H4 (cell line): ENCODE data around the gene TLK2. TPM values are rescaled to one million over a fixed set of nuclear protein-coding genes. Genes with fewer than 3 reads are reported as not detected.
"Not testable (repeated sequence)": the region's sequence is repeated elsewhere in the genome, so short reads cannot be mapped to it uniquely, and the experiment has no call there.

ENCODE experiments used
- DNase-seq: peaks from one replicate; pipeline ENCODE4 v3.0.0-alpha.2; 2015; ENCODE audit warnings: low spot score
- total RNA-seq: library from RNA; depleted of rRNA; stranded (reverse); fragments of >200 nt; shearing (Covaris generic); gene quantifications from 2 replicates; pipeline ENCODE4 v1.2.3, GENCODE V29; 2014

Gene TLK2
- total RNA-seq, 1 experiment from 2014 or later = 33.4 TPM

- peak; percentile 85 for DNase-seq
Observed at GRCh38 chr17:62558941-62559340, 80.3 kb downstream of the TLK2 start.

- DNase-seq = not testable (repeated sequence)
Observed at GRCh38 chr17:62560971-62561370, 82.3 kb downstream of the TLK2 start.

- DNase-seq = peak; percentile 49
Observed at GRCh38 chr17:62562656-62563055, 84.0 kb downstream of the TLK2 start.

- no peak for DNase-seq
Observed at GRCh38 chr17:62565817-62566216, 87.2 kb downstream of the TLK2 start.

GRCh38 chr17:62566996-62567578 lies 88.5 kb downstream of the TLK2 start:
- DNase-seq = no peak

- no peak for DNase-seq
Observed at GRCh38 chr17:62572488-62572887, 93.9 kb downstream of the TLK2 start.

- no peak for DNase-seq
Observed at GRCh38 chr17:62572888-62573401, 94.3 kb downstream of the TLK2 start.

- no peak for DNase-seq
Observed at GRCh38 chr17:62573480-62574117, 95.0 kb downstream of the TLK2 start.

GRCh38 chr17:62576382-62576781 lies 97.8 kb downstream of the TLK2 start:
- no peak for DNase-seq

- DNase-seq = no peak
Observed at GRCh38 chr17:62578757-62579487, 100.3 kb downstream of the TLK2 start.

GRCh38 chr17:62580947-62581346 lies 102.3 kb downstream of the TLK2 start:
- no peak for DNase-seq

- DNase-seq = no peak
Observed at GRCh38 chr17:62581764-62582163, 103.1 kb downstream of the TLK2 start.

GRCh38 chr17:62587554-62587953 lies 108.9 kb downstream of the TLK2 start:
- no peak for DNase-seq

- DNase-seq = no peak
Observed at GRCh38 chr17:62588109-62588508, 109.5 kb downstream of the TLK2 start.

GRCh38 chr17:62591333-62591732 lies 112.7 kb downstream of the TLK2 start:
- DNase-seq = no peak

- DNase-seq = not testable (repeated sequence)
Observed at GRCh38 chr17:62591822-62592221, 113.2 kb downstream of the TLK2 start.

- DNase-seq = no peak
Observed at GRCh38 chr17:62592341-62593099, 113.9 kb downstream of the TLK2 start.

GRCh38 chr17:62595484-62595883 lies 116.9 kb downstream of the TLK2 start:
- DNase-seq = no peak

- DNase-seq = no peak
Observed at GRCh38 chr17:62596662-62597061, 118.0 kb downstream of the TLK2 start.

GRCh38 chr17:62597150-62597549 lies 118.5 kb downstream of the TLK2 start:
- no peak for DNase-seq

GRCh38 chr17:62597920-62598319 lies 119.3 kb downstream of the TLK2 start:
- DNase-seq = no peak
